ENCODE results near the gene PARVG.

PARVG gene

GRCh38 chr22:44247923-44248892 is 67.5 kb downstream of the PARVG start:
- DNase-seq = no peak

- no peak for DNase-seq
Measured at GRCh38 chr22:44248926-44249325, 68.2 kb downstream of the PARVG start.

GRCh38 chr22:44249376-44250147 is 68.8 kb downstream of the PARVG start:
- DNase-seq = no peak

GRCh38 chr22:44254811-44255210 is 74.1 kb downstream of the PARVG start:
- no peak for DNase-seq

- DNase-seq = no peak
Measured at GRCh38 chr22:44256085-44256484, 75.4 kb downstream of the PARVG start.

- DNase-seq = no peak
Measured at GRCh38 chr22:44256556-44257485, 76.1 kb downstream of the PARVG start.

All from Kasumi-1 (cell line).